ENCODE results near the gene XPA.

XPA gene

GRCh38 chr9:97651646-97652045 lies 45.5 kb downstream of the XPA start:
- no peak for DNase-seq (ENCODE audit: low spot score)

- DNase-seq (ENCODE audit: low spot score) = no peak
Measured at GRCh38 chr9:97647996-97648395, 49.1 kb downstream of the XPA start.

DNA sequence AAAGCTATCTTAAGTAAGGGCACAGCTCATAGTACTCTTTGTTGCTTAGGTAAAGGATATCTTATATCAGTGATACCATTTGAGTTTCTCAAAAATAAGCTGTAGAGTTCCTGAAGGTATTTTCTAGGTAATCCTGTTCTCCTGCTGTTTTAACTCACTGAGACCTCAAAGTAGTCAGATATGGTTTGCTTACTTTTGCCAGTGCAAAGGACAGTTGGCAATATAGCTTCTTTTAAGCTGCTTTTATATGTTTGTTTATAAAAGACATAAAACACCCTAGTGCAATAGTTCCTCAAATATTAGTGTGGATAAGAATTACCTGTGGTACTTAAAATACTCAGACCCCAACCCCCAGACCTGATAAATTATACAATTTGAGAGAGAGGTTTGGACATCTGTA lies 51.4 kb downstream of the XPA start:
- no peak for DNase-seq (ENCODE audit: low spot score)

DNA sequence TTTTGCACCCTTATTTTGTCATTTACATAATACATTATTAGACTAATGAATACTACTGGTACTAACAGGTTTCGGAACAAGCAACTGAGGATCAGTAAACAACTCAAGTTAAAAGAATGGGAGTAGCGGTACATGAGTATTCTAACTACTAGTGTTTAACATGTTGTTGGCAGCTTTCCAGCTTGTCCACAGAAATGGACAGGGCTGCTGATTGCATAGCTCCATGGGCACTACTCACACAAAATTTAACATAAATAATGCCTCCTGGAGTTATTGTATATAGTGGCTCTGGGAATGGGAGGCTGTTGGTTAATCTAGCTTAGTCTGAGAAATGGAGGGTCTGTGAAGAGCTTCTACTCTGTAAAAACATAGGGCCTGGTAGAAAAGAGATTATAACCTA lies 56.8 kb downstream of the XPA start:
- no peak for DNase-seq (ENCODE audit: low spot score)

GRCh38 chr9:97638666-97639065 lies 58.5 kb downstream of the XPA start:
- no peak for DNase-seq (ENCODE audit: low spot score)

DNA sequence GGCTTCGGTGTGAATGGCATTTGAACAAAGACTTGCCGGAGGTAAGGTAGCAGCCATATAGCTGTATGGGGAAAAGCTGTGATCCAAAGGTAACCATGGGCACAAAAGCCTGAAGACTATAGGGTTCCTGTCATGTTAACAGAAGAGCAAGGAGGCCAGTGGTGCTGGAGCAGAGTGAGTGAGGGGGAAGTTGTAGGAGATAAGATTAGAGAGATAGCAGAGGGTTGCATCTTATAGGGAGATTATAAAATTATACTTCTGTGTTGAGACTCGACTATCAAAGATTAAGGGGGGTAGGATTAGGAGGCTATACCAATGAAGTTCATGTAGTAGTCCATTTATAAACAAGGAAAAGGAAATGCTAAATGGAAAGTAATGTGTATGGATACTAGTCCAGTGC lies 60.2 kb downstream of the XPA start:
- no peak for DNase-seq (ENCODE audit: low spot score)

- DNase-seq (ENCODE audit: low spot score) = no peak
Measured at GRCh38 chr9:97635026-97635425, 62.1 kb downstream of the XPA start.

GRCh38 chr9:97633859-97634490 lies 63.2 kb downstream of the XPA start:
- no peak for DNase-seq (ENCODE audit: low spot score)

GRCh38 chr9:97632985-97633858 lies 63.9 kb downstream of the XPA start, which contains the start of the genes NCBP1 and TSTD2:
Gene NCBP1 (plus strand): TSS chr9:97633821. CDS start chr9:97633882, 61 bp downstream.
Gene TSTD2 (minus strand): TSS chr9:97633368. CDS start chr9:97627562, 5,806 bp downstream.
- DNase-seq (ENCODE audit: low spot score) = peak; percentile 95

DNA sequence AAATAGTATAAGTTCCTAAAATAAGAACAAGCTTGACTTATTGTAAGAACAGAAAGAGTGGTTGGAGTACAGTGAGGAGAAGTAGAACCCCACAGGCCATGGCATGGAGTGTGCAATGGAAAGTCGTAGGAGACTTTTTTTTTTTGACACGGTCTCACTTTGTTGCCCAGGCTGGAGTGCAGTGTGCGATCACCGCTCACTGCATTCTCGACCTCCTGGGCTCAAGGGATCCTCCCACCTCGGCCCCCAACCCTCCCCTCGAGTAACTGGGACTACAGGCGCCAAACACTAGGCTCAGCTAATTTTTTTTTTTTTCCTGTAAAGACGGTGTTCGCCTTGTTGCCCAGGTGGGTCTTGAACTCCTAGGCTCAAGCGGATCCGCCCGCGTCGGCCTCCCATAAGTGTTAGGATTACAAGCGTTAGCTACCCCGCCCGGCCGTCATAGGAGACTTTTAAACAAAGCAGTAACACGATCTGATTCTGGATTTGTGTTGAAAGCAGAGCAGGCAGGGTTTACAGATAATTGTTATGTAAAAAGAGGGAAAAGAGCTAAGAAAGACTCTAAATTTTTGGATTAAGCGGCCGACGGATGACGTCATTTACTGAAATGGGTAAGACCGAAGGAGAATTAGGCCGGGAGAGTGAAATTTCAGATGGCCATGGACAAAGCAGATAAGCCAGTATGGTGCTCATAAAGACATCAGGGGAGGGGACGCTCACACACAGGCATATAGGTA lies 64.7 kb downstream of the XPA start:
- DNase-seq (ENCODE audit: low spot score) = peak; percentile 49

- DNase-seq (ENCODE audit: low spot score) = no peak
Measured at GRCh38 chr9:97630591-97630990, 66.5 kb downstream of the XPA start.

DNA sequence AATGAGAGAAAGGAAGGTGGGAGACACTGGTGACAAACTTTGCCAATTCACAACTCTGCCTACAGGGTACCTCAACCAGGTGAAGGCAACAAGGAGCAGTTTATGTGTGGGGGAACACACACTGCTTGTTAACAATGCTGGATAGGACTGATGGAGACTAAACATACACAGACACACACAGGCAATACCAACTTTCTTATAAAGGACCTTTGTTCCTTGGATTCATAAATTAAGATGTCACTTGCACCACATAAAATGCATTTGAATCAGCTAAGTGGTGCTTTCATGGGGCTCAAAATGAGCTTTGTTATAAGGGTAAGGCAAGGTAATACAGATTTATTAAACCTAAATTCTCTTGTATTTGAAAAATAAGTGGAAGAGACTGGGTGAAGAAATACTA lies 68.0 kb downstream of the XPA start:
- no peak for DNase-seq (ENCODE audit: low spot score)

- DNase-seq (ENCODE audit: low spot score) = no peak
Measured at GRCh38 chr9:97628668-97629067, 68.5 kb downstream of the XPA start.

GRCh38 chr9:97627624-97628023 lies 69.5 kb downstream of the XPA start:
- DNase-seq (ENCODE audit: low spot score) = no peak

DNA sequence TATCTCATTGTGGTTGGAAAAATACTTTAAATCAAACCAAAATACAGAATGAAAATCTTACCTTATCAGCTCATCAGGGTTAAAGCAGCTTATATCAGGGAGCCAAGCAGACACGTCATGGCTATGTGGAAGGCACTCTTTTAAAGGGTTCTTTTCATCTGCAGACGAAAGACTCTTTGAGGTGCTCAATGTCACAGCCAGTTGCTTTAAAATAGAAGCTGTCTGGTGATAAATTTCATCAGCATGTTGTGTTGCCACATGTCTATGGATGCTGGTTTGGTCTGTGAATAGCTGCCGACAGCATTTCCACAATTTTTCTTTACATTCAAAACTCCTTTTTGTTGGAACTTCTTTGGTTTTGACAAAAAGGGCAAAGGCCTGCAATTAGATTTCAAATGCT lies 71.5 kb downstream of the XPA start:
- no peak for DNase-seq (ENCODE audit: low spot score)
